K562 (cell line): Measurements from ENCODE around the gene CMIP. TPM values are rescaled to one million over a fixed set of nuclear protein-coding genes. Genes with fewer than 3 reads are reported as not detected.

Source experiments
- ATAC-seq: fragments of 200-7000 bp; cut with Tn5 transposase; 3 replicates; pipeline ENCODE4 v1.9.1; 2020; ENCODE audit warnings: moderate library complexity
- BruUV-seq: library from RNA; stranded (reverse); fragments of 400-500 nt; replicated peaks from 2 replicates; lab custom pipeline; 2021; lab: Mats Ljungman, UMichigan
- CTCF ChIA-PET: fragments of 300-600 bp; formaldehyde crosslinking; extraction: SDS; loops from one replicate; lab custom pipeline; 2021; ENCODE audit warnings: low intra/inter-chr PET ratio; lab: Yijun Ruan, JAX
- POLR2A ChIA-PET: fragments of 300-600, 350-650 bp; sonication (Branson Sonifier 250); formaldehyde crosslinking; extraction: SDS; loops from one replicate; lab custom pipeline; 2021; ENCODE audit warnings: antibody characterized with exemption, inconsistent platforms; lab: Yijun Ruan, JAX
- DNase-seq, 4 experiments: peaks; one replicate each; pipeline versions ENCODE4 v3.0.0 to v3.0.0-alpha.2; 2011 to 2018; ENCODE audit warnings: low spot score in 3 of 4, mixed read lengths in 3 of 4; ENCODE audit errors: extremely low read depth in 1 of 4
- FAIRE-seq: peaks from 2 replicates; lab custom pipeline; 2011; peaks lifted over from hg19 to GRCh38; lab: Jason Lieb, UNC
- H2AFZ ChIP-seq: 2 replicates; pipeline ENCODE4 v1.6.0; 2011; ENCODE audit warnings: low read depth, low read length, control low read depth, inconsistent platforms
- H3K27ac ChIP-seq: fragments of 200-600 bp; 3 replicates; pipeline ENCODE4 v1.8.0; 2011; ENCODE audit warnings: low read depth, mild to moderate bottlenecking, control low read depth, inconsistent platforms, low read length, moderate library complexity, mixed read lengths; ENCODE audit errors: extremely low read depth
- H3K27me3 ChIP-seq, 2 experiments: fragments of 300-600 bp in 1 of 2; 2 replicates in 1 of 2; 3 replicates in 1 of 2; pipeline versions ENCODE4 v1.6.0 to v1.8.0; 2011; ENCODE audit warnings: inconsistent platforms in 2 of 2, low read length in 2 of 2, mild to moderate bottlenecking in 1 of 2, mixed read lengths in 1 of 2, moderate library complexity in 1 of 2; ENCODE audit not compliant: control insufficient read depth in 2 of 2, insufficient read depth in 2 of 2
- H3K36me3 ChIP-seq: fragments of 300-600 bp; 3 replicates; pipeline ENCODE4 v1.8.0; 2011; ENCODE audit warnings: mild to moderate bottlenecking, low read length, inconsistent platforms; ENCODE audit not compliant: control insufficient read depth, insufficient read depth
- H3K4me1 ChIP-seq, 2 experiments: fragments of 200-600 bp in 1 of 2; replicated peaks in 1 of 2; 2 replicates in 1 of 2; 3 replicates in 1 of 2; pipeline versions ENCODE4 v1.5.1 to v1.8.0; 2011; ENCODE audit warnings: inconsistent platforms in 2 of 2, low read length in 2 of 2, mild to moderate bottlenecking in 1 of 2, mixed read lengths in 1 of 2, moderate library complexity in 1 of 2; ENCODE audit not compliant: control insufficient read depth in 2 of 2, insufficient read depth in 2 of 2
- H3K4me2 ChIP-seq: 2 replicates; pipeline ENCODE4 v1.6.1; 2011; ENCODE audit warnings: low read length, control low read depth, inconsistent platforms, mixed read lengths; ENCODE audit not compliant: insufficient read depth
- H3K4me3 ChIP-seq: fragments of 200-600 bp; sonication (generic), shearing (Covaris generic); 2 replicates; pipeline ENCODE4 v1.5.1; 2016; ENCODE audit warnings: control low read depth, inconsistent platforms
- H3K79me2 ChIP-seq: fragments of 200-600 bp; 3 replicates; pipeline ENCODE4 v1.8.0; 2011; ENCODE audit warnings: low read length, inconsistent platforms; ENCODE audit not compliant: control insufficient read depth, insufficient read depth
- H3K9ac ChIP-seq, 2 experiments: 2 replicates each; pipeline versions ENCODE4 v1.6.0 to v1.6.1; 2011; ENCODE audit warnings: low read depth in 2 of 2, low read length in 2 of 2, control low read depth in 1 of 2, inconsistent platforms in 1 of 2, mild to moderate bottlenecking in 1 of 2, mixed read lengths in 1 of 2; ENCODE audit not compliant: insufficient read depth in 1 of 2
- H3K9me1 ChIP-seq: one replicate; pipeline ENCODE4 v1.6.0; 2011; ENCODE audit warnings: inconsistent platforms, mild to moderate bottlenecking, low read length, moderate library complexity; ENCODE audit not compliant: control insufficient read depth, insufficient read depth
- H3K9me3 ChIP-seq: replicated peaks from 2 replicates; pipeline ENCODE4 v1.5.1; 2011; ENCODE audit warnings: low read depth, low read length, inconsistent platforms; ENCODE audit not compliant: control insufficient read depth, insufficient read depth
- H4K20me1 ChIP-seq: replicated peaks from 2 replicates; pipeline ENCODE4 v1.6.1; 2011; ENCODE audit warnings: low read length, inconsistent platforms, mixed read lengths; ENCODE audit not compliant: control insufficient read depth, insufficient read depth
- RAD21 ChIP-seq, 2 experiments: fragments of 250-450 bp in 1 of 2; fragments of 450-650 bp in 1 of 2; sonication (Bioruptor Pico) in 1 of 2; formaldehyde crosslinking in 1 of 2; IDR thresholded peaks in 1 of 2; conservative IDR thresholded peaks in 1 of 2; 2 replicates each; pipeline versions ENCODE4 v1.4.0 to v1.8.0; 2020 to 2022; ENCODE audit warnings: mild to moderate bottlenecking in 2 of 2, moderate library complexity in 1 of 2
- RCOR1 ChIP-seq, 2 experiments: IDR thresholded peaks; 2 replicates each; pipeline ENCODE4 v1.6.1; 2012; ENCODE audit warnings: low read depth in 2 of 2, low read length in 2 of 2, borderline replicate concordance in 1 of 2, improper control_type of control experiment in 1 of 2
- SRSF3 ChIP-seq: fragments of 200-400 bp; formaldehyde crosslinking; IDR thresholded peaks from 2 replicates; pipeline ENCODE4 v1.6.1; 2016; ENCODE audit warnings: mild to moderate bottlenecking, low read length, moderate library complexity; ENCODE audit not compliant: insufficient read depth
- WGBS: fragments of 100-300 bp; shearing (Covaris generic); methylation state at CpG from one replicate; pipeline ENCODE4 v1.1.6; 2016; ENCODE audit warnings: low coverage, mixed read lengths; ENCODE audit not compliant: insufficient coverage; ENCODE audit errors: missing lambda C conversion rate; 5-methylcytosine and 5-hydroxymethylcytosine counted together
- in situ Hi-C: fragments of 300-500 bp; cut with MboI; formaldehyde crosslinking; loops from 4 replicates; pipeline ENCODE4 v1.15.0; 2018; ENCODE audit warnings: inconsistent platforms, mixed read lengths
- intact Hi-C: fragments of 100-400 bp; cut with micrococcal nuclease; formaldehyde crosslinking; loops from 2 replicates; pipeline ENCODE4 v1.14.2; 2022
- polyA plus RNA-seq, 8 experiments: library from polyadenylated mRNA; depleted of rRNA in 4 of 8; stranded (reverse) in 5 of 8; unstranded in 3 of 8; fragments of >200 nt; fragmentation: Nextera tagmentation in 2 of 8; fragmentation: Illumina TruSeq in 1 of 8; extraction: Ambion mirVana in 2 of 8; extraction: Trizol in 1 of 8; gene quantifications; 2 replicates each; pipeline versions ENCODE4 v1.2.1 to v1.2.3, GENCODE V29; 2011 to 2014; ENCODE audit warnings: inconsistent platforms in 1 of 8, missing spikeins in 1 of 8
- total RNA-seq, 7 experiments: library from RNA; depleted of rRNA in 6 of 7; stranded (reverse); fragments of >200 nt in 6 of 7; fragmentation: Illumina TruSeq in 2 of 7; extraction: Trizol in 2 of 7; gene quantifications; 2 replicates each; pipeline versions ENCODE4 v1.2.1 to v1.2.3, GENCODE V29; 2011 to 2021; ENCODE audit warnings: low replicate concordance in 1 of 7
- TF ChIP-seq, protein P1 (sequence below): IDR thresholded peaks from 2 replicates; pipeline ENCODE4 v1.6.1; 2014; ENCODE audit warnings: antibody characterized with exemption
- TF ChIP-seq, protein P2 (sequence below), 3 experiments: IDR thresholded peaks in 2 of 3; conservative IDR thresholded peaks in 1 of 3; 2 replicates each; pipeline ENCODE4 v1.5.1; 2011 to 2012; ENCODE audit warnings: low read length in 3 of 3, mild to moderate bottlenecking in 3 of 3, control low read depth in 2 of 3, improper control_type of control experiment in 1 of 3, inconsistent platforms in 1 of 3, low read depth in 1 of 3, mixed read lengths in 1 of 3, moderate library complexity in 1 of 3; ENCODE audit not compliant: insufficient read depth in 2 of 3

CMIP gene
- total and polyA plus RNA-seq, 9 of the 15 experiments (the other 6 are each of a cell fraction or from before 2014, with no cell fraction given) = 0.94 to 82.5 (median 10.3) TPM

DNA sequence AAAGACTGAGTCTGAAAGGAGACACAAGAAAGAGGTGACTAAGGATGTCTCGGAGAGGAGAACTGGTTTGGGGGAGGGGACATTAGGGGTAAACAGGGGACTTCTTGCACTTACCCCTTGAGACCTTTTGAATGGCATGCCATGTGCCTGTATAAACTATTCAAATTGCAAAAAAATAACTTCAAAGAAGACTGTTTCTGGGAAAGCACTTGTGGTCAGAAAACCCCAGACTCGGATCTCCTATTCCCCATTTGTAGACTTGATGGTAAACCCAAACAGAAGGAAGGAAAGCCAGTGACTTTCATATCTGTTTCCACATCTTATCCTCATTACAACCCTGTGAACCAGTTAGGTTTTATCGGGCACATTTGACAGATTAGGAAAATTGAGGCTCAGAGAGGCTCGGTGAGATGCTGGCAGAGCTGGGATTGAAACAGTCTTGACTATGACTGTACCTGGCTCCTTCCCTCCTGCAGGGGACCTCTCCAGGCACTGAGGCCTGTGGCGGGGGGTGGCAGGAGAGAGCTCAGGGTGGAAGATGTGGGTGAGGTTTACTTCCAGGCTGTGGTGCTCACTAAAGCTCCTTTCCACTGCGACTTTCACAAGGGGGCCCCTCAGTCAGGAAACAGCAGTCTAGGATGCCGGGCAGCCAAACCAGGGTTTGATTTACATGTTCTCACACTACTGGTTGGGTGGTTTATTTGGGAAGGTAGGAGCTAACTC lies 304.0 kb downstream of the CMIP start:
- Histone ChIP-seq H3K79me2 (no peaks in the 10 kb centered on the region), H3K4me2 (no peak overlapping the region), H3K27ac (no peak overlapping the region), H3K9me1 (no peaks in the 10 kb centered on the region), H3K27me3 (no peaks in the 10 kb centered on the region), H4K20me1 (no peaks in the 10 kb centered on the region), H3K9ac (0 out of 4 replicates have a peak overlapping the region, but pooled peaks of 1 of the 2 experiments have one; percentile 32), H3K9me3 (peaks cover 6% of the 10 kb centered on the region), H2AFZ (peak overlapping the region; percentile 54), H3K4me3 (no peak overlapping the region), H3K36me3 (no peaks in the 10 kb centered on the region), H3K4me1 (peaks cover 40 to 42% of the 10 kb centered on the region in 2 experiments)
- ChIA-PET CTCF (no interaction called here), POLR2A (interaction anchor here (0.6 to 1.1 kb wide), 3 partner anchors 10 to 49 kb away, joined by 3 to 4 read pairs (median 3); no protein-coding TSS in a partner anchor)
- TF ChIP-seq, protein P1, sequence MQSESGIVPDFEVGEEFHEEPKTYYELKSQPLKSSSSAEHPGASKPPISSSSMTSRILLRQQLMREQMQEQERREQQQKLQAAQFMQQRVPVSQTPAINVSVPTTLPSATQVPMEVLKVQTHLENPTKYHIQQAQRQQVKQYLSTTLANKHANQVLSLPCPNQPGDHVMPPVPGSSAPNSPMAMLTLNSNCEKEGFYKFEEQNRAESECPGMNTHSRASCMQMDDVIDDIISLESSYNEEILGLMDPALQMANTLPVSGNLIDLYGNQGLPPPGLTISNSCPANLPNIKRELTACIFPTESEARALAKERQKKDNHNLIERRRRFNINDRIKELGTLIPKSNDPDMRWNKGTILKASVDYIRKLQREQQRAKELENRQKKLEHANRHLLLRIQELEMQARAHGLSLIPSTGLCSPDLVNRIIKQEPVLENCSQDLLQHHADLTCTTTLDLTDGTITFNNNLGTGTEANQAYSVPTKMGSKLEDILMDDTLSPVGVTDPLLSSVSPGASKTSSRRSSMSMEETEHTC = no peak
- TF ChIP-seq RCOR1 (IDR thresholded peaks at IDR 0.05; ENCODE audit: borderline replicate concordance in 1 of 2, low read depth in 2 of 2, low read length in 2 of 2) = 0 out of 4 replicates have a peak, but pooled peaks of 1 of the 2 experiments have one; percentile 5
- TF ChIP-seq, protein P2, sequence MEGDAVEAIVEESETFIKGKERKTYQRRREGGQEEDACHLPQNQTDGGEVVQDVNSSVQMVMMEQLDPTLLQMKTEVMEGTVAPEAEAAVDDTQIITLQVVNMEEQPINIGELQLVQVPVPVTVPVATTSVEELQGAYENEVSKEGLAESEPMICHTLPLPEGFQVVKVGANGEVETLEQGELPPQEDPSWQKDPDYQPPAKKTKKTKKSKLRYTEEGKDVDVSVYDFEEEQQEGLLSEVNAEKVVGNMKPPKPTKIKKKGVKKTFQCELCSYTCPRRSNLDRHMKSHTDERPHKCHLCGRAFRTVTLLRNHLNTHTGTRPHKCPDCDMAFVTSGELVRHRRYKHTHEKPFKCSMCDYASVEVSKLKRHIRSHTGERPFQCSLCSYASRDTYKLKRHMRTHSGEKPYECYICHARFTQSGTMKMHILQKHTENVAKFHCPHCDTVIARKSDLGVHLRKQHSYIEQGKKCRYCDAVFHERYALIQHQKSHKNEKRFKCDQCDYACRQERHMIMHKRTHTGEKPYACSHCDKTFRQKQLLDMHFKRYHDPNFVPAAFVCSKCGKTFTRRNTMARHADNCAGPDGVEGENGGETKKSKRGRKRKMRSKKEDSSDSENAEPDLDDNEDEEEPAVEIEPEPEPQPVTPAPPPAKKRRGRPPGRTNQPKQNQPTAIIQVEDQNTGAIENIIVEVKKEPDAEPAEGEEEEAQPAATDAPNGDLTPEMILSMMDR (IDR thresholded peaks at IDR 0.05 in 2 of 3, conservative IDR thresholded peaks at IDR 0.05 in 1 of 3; ENCODE audit: insufficient read depth in 2 of 3, low read depth in 1 of 3, low read length in 3 of 3) = peak in 1 of 3 experiments; percentile 50; a peak in 2 of 6 replicates
- no peak for TF ChIP-seq SRSF3
- peak in 1 of 2 experiments; percentile 17; a peak in 1 of 4 replicates for TF ChIP-seq RAD21 (CRISPR knock-in tag; conservative IDR thresholded peaks at IDR 0.05 in 1 of 2, IDR thresholded peaks at IDR 0.05 in 1 of 2)
- no peak for FAIRE-seq
- no peak for ATAC-seq
- intact Hi-C loops (no loop called here), in situ Hi-C loops (loop anchor here (25.0 kb wide), 2 partner anchors 736 to 1211 kb away; partner anchors contain the start of genes CENPN, CMC2 and DYNLRB2)
- no TSS peak for BruUV-seq
- WGBS = 35% methylated on average over 7 of the region's 7 CpGs
- DNase-seq = no peak
